Activated T-helper 17 cell treated with anti-CD3 and anti-CD28 coated beads, Interleukin-2, amount 50 U/mL, for 72 hours (primary cell): ENCODE results near the gene GNAT1. TPM values are rescaled to one million over a fixed set of nuclear protein-coding genes. Genes with fewer than 3 reads are reported as not detected.

ENCODE experiments used
- ATAC-seq: fragments of 150-1000 bp; cut with Tn5 transposase; replicated peaks from 2 replicates; pipeline ENCODE4 v1.10.0; 2021; ENCODE audit warnings: mild to moderate bottlenecking, moderate library complexity
- H3K27ac Mint-ChIP-seq: one replicate; pipeline ENCODE4 v1.8.0; 2022; ENCODE audit warnings: mixed read lengths
- H3K27me3 Mint-ChIP-seq: one replicate; pipeline ENCODE4 v1.8.0; 2022; ENCODE audit warnings: mixed read lengths
- H3K36me3 Mint-ChIP-seq: one replicate; pipeline ENCODE4 v1.8.0; 2022; ENCODE audit warnings: low read depth, mild to moderate bottlenecking, mixed read lengths
- H3K4me1 Mint-ChIP-seq: one replicate; pipeline ENCODE4 v1.8.0; 2022; ENCODE audit warnings: mixed read lengths
- H3K4me3 Mint-ChIP-seq: one replicate; pipeline ENCODE4 v1.8.0; 2022; ENCODE audit warnings: mild to moderate bottlenecking, mixed read lengths
- H3K9me3 Mint-ChIP-seq: one replicate; pipeline ENCODE4 v1.8.0; 2022; ENCODE audit warnings: mixed read lengths
- total RNA-seq, 2 donors: library from RNA; stranded (reverse); gene quantifications; one replicate each; pipeline ENCODE4 v1.2.3, GENCODE V29; 2022

GNAT1 gene
- total RNA-seq, 2 donors from 2014 or later, result not detected

DNA sequence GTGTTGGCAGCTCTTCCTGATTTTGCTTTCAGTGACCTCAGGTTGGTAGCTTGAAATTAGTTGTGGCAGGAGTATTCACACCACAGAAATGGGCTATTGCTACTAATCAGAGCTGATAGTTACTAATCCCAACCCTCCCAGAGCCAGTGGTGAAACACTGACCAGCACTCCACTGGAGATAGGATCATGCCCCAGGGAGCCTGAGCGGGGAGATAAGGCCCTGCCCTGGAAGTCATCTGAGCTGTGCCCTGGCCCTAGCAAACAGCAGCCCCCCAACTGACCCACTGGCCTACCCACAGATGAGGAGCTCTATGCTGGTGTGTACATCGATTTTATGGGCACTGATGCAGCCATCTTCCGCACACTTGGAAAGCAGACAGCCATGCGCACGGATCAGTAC, 9.4 kb upstream of the GNAT1 start:
- H3K4me3 Mint-ChIP-seq, result no peak overlapping the region

DNA sequence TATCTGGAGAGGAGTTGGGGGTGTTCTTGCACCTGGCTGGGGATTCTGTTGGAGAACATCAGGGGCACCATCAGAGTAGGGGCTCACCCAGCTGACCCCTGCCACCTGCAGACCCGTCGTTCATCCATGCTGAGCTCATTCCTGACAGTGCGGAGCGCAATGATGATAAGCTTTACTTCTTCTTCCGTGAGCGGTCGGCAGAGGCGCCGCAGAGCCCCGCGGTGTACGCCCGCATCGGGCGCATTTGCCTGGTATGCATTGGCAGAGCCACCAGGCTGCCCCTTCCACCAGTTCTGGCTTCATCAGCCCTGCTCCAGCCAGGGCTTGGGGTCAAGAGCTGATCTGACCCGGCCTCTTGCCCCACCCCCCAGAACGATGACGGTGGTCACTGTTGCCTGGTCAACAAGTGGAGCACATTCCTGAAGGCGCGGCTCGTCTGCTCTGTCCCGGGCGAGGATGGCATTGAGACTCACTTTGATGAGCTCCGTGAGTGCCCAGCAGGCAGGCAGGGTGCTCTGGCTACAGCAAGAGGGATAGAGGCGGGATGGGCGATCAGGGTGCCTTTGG, 8.8 kb upstream of the GNAT1 start:
- H3K4me3 Mint-ChIP-seq, result no peak overlapping the region
- H3K27me3 Mint-ChIP-seq, result no peaks in the 10 kb centered on the region
- H3K9me3 Mint-ChIP-seq, result no peaks in the 10 kb centered on the region
- no peak for ATAC-seq
- no peak overlapping the region for H3K27ac Mint-ChIP-seq
- no peaks in the 10 kb centered on the region for H3K4me1 Mint-ChIP-seq
- H3K36me3 Mint-ChIP-seq, result no peaks in the 10 kb centered on the region

More for the DNA sequence above, 9.4 kb upstream of the GNAT1 start:
- Mint-ChIP-seq H3K4me1 (no peaks in the 10 kb centered on the region), H3K27ac (no peak overlapping the region), H3K36me3 (no peaks in the 10 kb centered on the region), H3K27me3 (no peaks in the 10 kb centered on the region), H3K9me3 (no peaks in the 10 kb centered on the region)
- no peak for ATAC-seq

DNA sequence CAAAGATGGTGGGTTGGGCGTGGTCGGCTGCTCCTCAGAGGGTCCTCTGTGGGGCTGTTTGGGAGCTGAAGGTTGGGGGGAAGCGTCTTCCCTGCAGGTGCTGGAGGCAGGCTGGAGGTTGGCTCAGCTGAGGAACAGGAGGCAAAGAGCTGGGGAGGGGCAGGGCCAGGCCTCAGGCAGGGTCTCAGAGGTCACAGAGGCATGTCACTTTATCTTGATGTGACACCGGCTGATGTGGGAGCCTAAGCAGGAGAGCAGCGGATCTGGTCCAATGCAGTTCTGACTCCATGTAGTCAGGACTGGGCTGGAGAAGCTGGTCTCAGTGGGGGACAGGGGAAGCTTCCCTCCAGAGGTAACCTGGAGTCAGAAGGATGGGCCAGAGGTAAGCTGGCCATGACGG, 7.7 kb upstream of the GNAT1 start:
- H3K27ac Mint-ChIP-seq, result no peak overlapping the region
- ATAC-seq, result no peak
- no peaks in the 10 kb centered on the region for H3K4me1 Mint-ChIP-seq
- no peaks in the 10 kb centered on the region for H3K36me3 Mint-ChIP-seq
- H3K9me3 Mint-ChIP-seq, result no peaks in the 10 kb centered on the region
- H3K27me3 Mint-ChIP-seq, result no peaks in the 10 kb centered on the region
- no peak overlapping the region for H3K4me3 Mint-ChIP-seq

DNA sequence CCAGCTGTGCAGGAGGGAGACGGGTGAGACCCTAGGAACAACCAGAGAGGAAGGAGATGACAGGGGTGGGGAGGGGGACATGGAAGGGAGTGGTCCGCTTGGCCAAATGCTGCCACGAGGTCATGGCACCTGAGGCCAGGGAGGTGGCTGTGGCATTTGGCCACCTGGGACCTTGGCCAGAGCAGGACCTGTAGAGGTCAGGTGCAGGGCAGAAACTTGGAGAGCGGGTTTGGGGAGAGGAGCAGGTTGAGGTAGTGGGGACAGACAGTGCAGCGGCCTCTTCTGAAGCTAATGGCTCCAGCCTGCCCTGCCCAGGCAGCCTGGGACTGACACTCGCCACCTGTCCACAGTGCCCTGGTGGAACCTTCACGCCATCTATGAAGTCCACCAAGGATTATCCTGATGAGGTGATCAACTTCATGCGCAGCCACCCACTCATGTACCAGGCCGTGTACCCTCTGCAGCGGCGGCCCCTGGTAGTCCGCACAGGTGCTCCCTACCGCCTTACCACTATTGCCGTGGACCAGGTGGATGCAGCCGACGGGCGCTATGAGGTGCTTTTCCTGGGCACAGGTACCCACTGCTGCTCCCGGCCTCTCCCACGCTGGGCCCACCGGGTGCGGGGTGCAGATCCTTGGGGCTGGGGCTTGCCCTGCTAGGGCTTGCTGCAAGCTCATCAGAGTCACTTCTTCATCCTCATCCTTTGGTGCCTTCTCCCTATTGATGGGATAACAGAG, 7.0 kb upstream of the GNAT1 start:
- no peak overlapping the region for H3K27ac Mint-ChIP-seq
- no peaks in the 10 kb centered on the region for H3K9me3 Mint-ChIP-seq
- no peak for ATAC-seq
- no peak overlapping the region for H3K4me3 Mint-ChIP-seq
- H3K4me1 Mint-ChIP-seq, result no peaks in the 10 kb centered on the region
- no peaks in the 10 kb centered on the region for H3K36me3 Mint-ChIP-seq
- no peaks in the 10 kb centered on the region for H3K27me3 Mint-ChIP-seq

DNA sequence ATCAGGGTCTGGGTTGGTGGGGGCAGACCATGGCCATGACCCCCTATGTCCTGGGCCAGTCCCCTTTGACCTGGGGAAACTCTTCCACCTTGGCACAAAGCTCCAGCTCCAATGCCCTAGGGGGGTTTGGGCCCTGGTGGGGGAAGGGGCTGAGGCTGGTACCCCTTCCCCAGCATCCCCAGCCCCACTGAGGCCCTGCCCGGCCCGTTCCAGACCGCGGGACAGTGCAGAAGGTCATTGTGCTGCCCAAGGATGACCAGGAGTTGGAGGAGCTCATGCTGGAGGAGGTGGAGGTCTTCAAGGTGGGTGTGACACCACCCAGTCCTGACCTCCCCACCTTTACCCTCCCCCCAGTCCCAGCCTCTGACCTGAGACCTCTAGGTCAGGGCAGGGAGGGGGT, 6.2 kb upstream of the GNAT1 start:
- Mint-ChIP-seq H3K4me3 (no peak overlapping the region), H3K36me3 (no peaks in the 10 kb centered on the region), H3K4me1 (no peaks in the 10 kb centered on the region), H3K27me3 (no peaks in the 10 kb centered on the region), H3K27ac (no peak overlapping the region), H3K9me3 (no peaks in the 10 kb centered on the region)
- no peak for ATAC-seq

DNA sequence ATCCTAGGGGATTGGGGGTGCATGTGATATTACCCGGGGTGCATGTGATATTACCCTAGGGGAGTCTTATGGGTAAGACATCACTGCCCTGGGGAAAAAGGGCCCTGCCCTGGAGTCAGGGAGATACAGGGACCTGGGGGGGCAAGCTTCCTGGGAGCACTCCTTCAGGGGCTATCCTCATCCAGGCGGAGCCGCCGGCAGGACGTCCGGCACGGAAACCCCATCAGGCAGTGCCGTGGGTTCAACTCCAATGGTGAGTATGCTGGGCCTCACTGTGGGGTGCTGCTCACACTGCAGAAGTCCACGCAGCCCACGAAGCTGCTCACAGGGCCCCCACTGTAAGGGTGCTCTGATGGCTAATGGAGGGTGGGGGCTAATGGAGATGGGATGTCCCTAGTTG, 5.3 kb upstream of the GNAT1 start:
- ATAC-seq, result no peak
- H3K36me3 Mint-ChIP-seq, result no peaks in the 10 kb centered on the region
- H3K4me3 Mint-ChIP-seq, result no peak overlapping the region
- no peaks in the 10 kb centered on the region for H3K9me3 Mint-ChIP-seq
- H3K27me3 Mint-ChIP-seq, result no peaks in the 10 kb centered on the region
- no peaks in the 10 kb centered on the region for H3K4me1 Mint-ChIP-seq
- H3K27ac Mint-ChIP-seq, result no peak overlapping the region

DNA sequence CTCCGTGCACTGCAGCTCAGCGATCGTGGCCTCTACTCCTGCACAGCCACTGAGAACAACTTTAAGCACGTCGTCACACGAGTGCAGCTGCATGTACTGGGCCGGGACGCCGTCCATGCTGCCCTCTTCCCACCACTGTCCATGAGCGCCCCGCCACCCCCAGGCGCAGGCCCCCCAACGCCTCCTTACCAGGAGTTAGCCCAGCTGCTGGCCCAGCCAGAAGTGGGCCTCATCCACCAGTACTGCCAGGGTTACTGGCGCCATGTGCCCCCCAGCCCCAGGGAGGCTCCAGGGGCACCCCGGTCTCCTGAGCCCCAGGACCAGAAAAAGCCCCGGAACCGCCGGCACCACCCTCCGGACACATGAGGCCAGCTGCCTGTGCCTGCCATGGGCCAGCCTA, 3.7 kb upstream of the GNAT1 start:
- Mint-ChIP-seq H3K9me3 (no peaks in the 10 kb centered on the region), H3K4me1 (no peaks in the 10 kb centered on the region), H3K27me3 (no peaks in the 10 kb centered on the region), H3K27ac (no peak overlapping the region), H3K36me3 (no peaks in the 10 kb centered on the region), H3K4me3 (no peak overlapping the region)
- ATAC-seq, result no peak

DNA sequence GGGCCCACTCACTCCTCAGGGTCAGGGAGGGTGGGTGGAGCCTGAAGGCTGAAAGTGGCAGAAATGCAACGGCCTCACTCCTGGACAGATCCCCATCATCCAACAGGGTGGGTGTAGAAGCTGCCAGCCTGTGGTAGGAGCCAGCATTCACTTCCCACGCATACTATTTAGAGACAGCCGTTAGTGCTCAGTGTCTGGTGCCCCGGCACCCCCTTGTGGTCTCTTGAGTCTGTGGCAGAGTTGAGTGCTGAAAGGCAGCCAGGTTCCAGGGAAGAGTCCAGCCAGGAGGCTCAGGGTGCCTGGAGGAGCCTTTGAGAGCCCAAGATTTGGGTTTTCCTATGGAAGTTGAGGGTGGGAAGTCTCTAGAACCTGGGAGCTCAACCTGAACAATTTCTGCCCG, 2.1 kb upstream of the GNAT1 start:
- no peak overlapping the region for H3K27ac Mint-ChIP-seq
- no peaks in the 10 kb centered on the region for H3K4me1 Mint-ChIP-seq
- H3K27me3 Mint-ChIP-seq, result no peaks in the 10 kb centered on the region
- no peaks in the 10 kb centered on the region for H3K9me3 Mint-ChIP-seq
- H3K36me3 Mint-ChIP-seq, result no peaks in the 10 kb centered on the region
- peak; percentile 49 for ATAC-seq
- H3K4me3 Mint-ChIP-seq, result no peak overlapping the region

DNA sequence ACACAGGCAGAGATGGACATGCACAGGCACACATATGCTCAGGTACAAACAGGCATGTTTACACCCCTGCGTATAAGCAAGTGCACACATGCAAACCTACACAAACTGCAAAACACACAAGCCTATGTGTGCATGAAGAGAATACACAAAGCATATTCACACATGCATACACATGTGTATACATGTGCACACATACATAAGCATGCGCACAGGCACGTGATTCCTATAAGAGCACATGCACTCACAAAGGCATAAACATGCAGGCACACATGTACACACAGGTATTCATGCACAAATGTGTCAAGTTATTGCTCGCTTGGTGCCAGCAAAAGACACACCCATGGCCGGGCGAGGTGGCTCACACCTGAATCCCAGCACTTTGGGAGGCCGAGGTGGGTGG, 1.4 kb upstream of the GNAT1 start:
- Mint-ChIP-seq H3K27ac (no peak overlapping the region), H3K27me3 (no peaks in the 10 kb centered on the region)

DNA sequence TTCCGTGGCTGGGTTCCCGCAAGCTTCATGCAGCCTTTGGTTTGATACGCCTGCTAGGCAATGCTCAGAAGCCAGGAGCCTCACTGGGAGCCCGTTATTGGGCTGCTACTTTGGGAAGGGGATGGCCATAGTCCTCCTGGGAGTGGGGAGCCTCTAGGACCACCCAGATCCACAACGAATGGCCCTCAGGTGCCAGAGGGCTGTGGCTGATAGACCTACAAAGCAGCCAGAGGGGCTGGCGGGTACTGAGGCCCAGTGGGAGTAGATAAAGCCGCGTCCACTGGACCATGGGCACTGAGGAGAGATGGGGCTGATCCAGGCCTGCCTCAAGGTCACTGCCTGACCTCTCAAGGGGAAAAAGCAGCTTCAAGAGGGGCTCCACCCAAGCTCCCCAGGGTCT, 714 bp downstream of the GNAT1 start:
- H3K36me3 Mint-ChIP-seq, result no peaks in the 10 kb centered on the region
- ATAC-seq, result no peak
- no peaks in the 10 kb centered on the region for H3K4me1 Mint-ChIP-seq
- H3K27ac Mint-ChIP-seq, result no peak overlapping the region
- H3K27me3 Mint-ChIP-seq, result no peaks in the 10 kb centered on the region
- H3K4me3 Mint-ChIP-seq, result no peak overlapping the region
- H3K9me3 Mint-ChIP-seq, result no peaks in the 10 kb centered on the region

More for the DNA sequence above, 1.4 kb upstream of the GNAT1 start:
- ATAC-seq, result no peak
- no peaks in the 10 kb centered on the region for H3K4me1 Mint-ChIP-seq
- H3K4me3 Mint-ChIP-seq, result no peak overlapping the region
- no peaks in the 10 kb centered on the region for H3K9me3 Mint-ChIP-seq
- H3K36me3 Mint-ChIP-seq, result no peaks in the 10 kb centered on the region

DNA sequence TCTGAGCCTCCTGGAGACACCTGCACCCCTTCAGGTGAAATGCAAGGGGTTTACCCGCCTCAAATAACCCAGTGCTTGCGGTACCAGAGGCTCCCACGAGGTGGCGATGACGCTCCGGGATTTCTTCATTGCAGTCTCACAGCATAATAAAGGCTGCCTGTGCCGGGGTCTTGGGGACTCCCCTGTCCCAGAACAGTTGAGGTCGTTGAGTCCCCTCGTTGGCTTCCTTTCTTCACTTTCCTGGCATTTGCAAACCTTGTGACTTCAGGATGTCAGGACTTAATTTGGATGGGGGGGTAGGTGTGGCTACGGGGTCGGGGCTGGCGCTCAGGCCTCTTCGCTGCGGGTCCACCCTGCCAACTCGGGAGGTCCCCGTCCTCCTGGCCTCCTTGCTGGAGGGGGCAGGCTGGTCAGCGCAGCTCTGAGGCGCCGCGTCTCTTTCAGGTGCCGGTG, 1.3 kb downstream of the GNAT1 start:
- H3K36me3 Mint-ChIP-seq, result no peaks in the 10 kb centered on the region
- no peaks in the 10 kb centered on the region for H3K9me3 Mint-ChIP-seq
- H3K4me1 Mint-ChIP-seq, result no peaks in the 10 kb centered on the region
- ATAC-seq, result peak; percentile 61
- no peak overlapping the region for H3K4me3 Mint-ChIP-seq
- no peaks in the 10 kb centered on the region for H3K27me3 Mint-ChIP-seq
- no peak overlapping the region for H3K27ac Mint-ChIP-seq

DNA sequence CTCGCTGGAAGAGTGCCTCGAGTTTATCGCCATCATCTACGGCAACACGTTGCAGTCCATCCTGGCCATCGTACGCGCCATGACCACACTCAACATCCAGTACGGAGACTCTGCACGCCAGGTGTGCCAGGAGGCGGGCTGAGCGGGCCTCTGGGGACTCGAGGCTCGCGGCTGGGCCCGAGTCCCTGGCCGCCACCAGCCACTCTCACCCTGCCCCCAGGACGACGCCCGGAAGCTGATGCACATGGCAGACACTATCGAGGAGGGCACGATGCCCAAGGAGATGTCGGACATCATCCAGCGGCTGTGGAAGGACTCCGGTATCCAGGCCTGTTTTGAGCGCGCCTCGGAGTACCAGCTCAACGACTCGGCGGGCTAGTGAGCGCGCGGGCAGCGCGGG, 1.9 kb downstream of the GNAT1 start:
- no peaks in the 10 kb centered on the region for H3K27me3 Mint-ChIP-seq
- no peaks in the 10 kb centered on the region for H3K4me1 Mint-ChIP-seq
- no peak overlapping the region for H3K4me3 Mint-ChIP-seq
- H3K9me3 Mint-ChIP-seq, result no peaks in the 10 kb centered on the region
- no peaks in the 10 kb centered on the region for H3K36me3 Mint-ChIP-seq
- no peak overlapping the region for H3K27ac Mint-ChIP-seq
- ATAC-seq, result no peak

DNA sequence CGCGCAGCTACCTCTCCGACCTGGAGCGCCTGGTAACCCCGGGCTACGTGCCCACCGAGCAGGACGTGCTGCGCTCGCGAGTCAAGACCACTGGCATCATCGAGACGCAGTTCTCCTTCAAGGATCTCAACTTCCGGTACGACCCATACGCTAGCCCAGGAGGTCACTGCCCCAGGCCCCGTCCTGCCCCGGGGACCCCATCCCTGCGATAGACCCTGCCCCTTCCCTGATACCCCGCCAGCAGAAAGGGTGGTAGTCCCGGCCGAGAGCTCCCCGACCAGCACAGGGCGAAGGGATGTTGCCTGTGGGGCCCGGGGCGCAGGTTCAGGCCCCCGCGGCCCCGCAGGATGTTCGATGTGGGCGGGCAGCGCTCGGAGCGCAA, 2.3 kb downstream of the GNAT1 start:
- no peaks in the 10 kb centered on the region for H3K9me3 Mint-ChIP-seq
- H3K27ac Mint-ChIP-seq, result no peak overlapping the region
- no peaks in the 10 kb centered on the region for H3K4me1 Mint-ChIP-seq

DNA sequence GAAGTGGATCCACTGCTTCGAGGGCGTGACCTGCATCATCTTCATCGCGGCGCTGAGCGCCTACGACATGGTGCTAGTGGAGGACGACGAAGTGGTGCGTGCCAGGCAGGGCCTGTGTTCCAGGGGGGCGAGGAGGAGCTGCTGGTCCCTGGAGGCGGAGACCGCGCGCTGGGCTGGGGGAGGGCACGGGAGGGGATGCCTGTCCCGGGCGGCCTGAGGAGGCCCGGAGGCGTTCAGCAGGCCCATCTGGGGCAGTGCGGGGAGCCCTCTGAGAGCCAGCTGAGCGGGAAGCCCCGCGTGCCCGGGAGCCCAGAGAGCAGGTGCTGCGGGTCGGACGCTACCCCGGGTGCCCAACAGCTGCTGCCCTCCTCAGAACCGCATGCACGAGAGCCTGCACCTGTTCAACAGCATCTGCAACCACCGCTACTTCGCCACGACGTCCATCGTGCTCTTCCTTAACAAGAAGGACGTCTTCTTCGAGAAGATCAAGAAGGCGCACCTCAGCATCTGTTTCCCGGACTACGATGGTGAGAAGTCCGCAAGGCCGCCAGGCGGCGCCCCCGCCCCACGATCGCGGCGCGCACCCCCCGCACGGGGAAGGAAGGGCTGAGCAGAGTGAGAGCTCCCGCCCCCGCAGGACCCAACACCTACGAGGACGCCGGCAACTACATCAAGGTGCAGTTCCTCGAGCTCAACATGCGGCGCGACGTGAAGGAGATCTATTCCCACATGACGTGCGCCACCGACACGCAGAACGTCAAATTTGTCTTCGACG, 2.9 kb downstream of the GNAT1 start:
- Mint-ChIP-seq H3K4me3 (peak overlapping the region; percentile 29), H3K36me3 (no peaks in the 10 kb centered on the region), H3K4me1 (no peaks in the 10 kb centered on the region), H3K9me3 (no peaks in the 10 kb centered on the region), H3K27ac (no peak overlapping the region), H3K27me3 (peaks cover 3% of the 10 kb centered on the region)
- peak; percentile 80 for ATAC-seq

More for the DNA sequence above, 2.3 kb downstream of the GNAT1 start:
- no peak for ATAC-seq
- H3K36me3 Mint-ChIP-seq, result no peaks in the 10 kb centered on the region
- H3K4me3 Mint-ChIP-seq, result peak overlapping the region; percentile 29
- H3K27me3 Mint-ChIP-seq, result no peaks in the 10 kb centered on the region

DNA sequence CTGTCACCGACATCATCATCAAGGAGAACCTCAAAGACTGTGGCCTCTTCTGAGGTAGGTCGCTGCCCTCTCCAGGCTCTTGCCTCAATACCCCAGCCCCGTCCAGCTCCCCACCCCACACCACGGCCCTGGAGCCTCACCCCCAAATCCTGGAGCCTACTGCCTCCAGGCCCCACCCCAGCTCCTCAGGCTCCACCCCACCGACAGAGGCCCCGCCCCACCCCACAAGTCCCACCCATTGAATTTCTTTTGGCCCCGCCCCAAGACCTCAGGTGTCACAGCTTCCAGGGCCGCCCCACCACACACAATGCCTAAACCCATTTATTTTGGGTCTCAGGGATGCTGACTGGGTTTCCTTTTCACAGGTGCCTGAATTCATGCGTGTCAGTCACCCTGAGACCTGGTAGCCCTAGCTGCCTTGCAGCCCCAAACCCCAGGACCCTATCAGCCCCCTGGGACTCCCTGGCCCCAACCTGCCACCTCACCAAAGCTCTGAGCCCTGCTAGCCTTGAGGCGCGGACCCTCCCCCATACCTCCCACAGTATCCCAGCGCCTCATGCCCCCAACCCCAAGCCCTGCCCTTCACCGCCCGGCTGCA, 3.6 kb downstream of the GNAT1 start:
- Mint-ChIP-seq H3K9me3 (no peaks in the 10 kb centered on the region), H3K4me3 (peak overlapping the region; percentile 29), H3K36me3 (no peaks in the 10 kb centered on the region), H3K4me1 (no peaks in the 10 kb centered on the region), H3K27ac (no peak overlapping the region), H3K27me3 (peaks cover 4% of the 10 kb centered on the region)
- peak; percentile 59 for ATAC-seq
